ENCODE measurements around the gene HRH2.

GRCh38 chr5:175680020-175680419, 22.1 kb downstream of the HRH2 start:
- TF ChIP-seq SP1 (IDR thresholded peaks at IDR 0.05): no peak
- TF ChIP-seq SUZ12 (IDR thresholded peaks at IDR 0.05): no peak
- TF ChIP-seq ZNF384 (IDR thresholded peaks at IDR 0.05): no peak
- TF ChIP-seq BHLHE40 (IDR thresholded peaks at IDR 0.05; ENCODE audit: borderline replicate concordance): no peak
- no peak for TF ChIP-seq ARNT (IDR thresholded peaks at IDR 0.05)
- TF ChIP-seq L3MBTL2 (conservative IDR thresholded peaks at IDR 0.05): no peak

All from HEK293T (cell line).